ENCODE measurements around the gene ZNF460. TPM values are rescaled to one million over a fixed set of nuclear protein-coding genes. Genes with fewer than 3 reads are reported as not detected.
"Not testable (repeated sequence)": the region's sequence is repeated elsewhere in the genome, so short reads cannot be mapped to it uniquely, and the experiment has no call there.

ZNF460 gene
- total RNA-seq, 2 experiments from 2014 or later: 64.9 to 65.0 TPM

DNA sequence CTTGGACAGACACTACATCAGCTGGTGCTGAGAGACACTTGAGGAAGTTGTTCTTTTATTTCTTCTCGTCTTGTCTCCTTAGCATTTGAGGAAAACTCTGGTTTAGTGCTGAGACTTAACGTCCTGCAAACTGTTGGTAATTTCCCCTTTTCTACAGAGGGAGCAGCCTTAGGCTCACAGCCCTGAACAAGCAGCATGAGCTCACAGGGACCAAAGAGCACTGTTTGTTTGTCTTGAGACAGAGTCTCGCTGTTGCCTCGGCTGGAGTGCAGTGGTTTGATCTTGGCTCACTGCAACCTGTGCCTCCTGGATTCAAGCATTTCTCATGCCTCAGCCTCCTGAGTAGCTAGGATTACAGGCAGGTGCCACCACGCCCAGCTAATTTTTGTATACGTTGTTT is 34.3 kb upstream of the ZNF460 start:
- DNase-seq: no peak
- peaks cover 98% of the 10 kb centered on the region for H3K36me3 Mint-ChIP-seq (ENCODE audit: low read depth)
- ChIA-PET CTCF (interaction anchor here (0.5 kb wide), 1 partner anchor 28 kb away, joined by 3 read pairs; no protein-coding TSS in a partner anchor), POLR2A (interaction anchor here (0.5 kb wide), 1 partner anchor 192 kb away, joined by 3 read pairs; no protein-coding TSS in a partner anchor)
- peaks cover 61% of the 10 kb centered on the region for H3K36me3 ChIP-seq (ENCODE audit: insufficient read depth, low read length)
- H3K27ac Mint-ChIP-seq: no peak overlapping the region
- H3K4me3 ChIP-seq (ENCODE audit: low read length): no peak overlapping the region
- H3K9me3 Mint-ChIP-seq: peaks cover 6% of the 10 kb centered on the region
- H3K4me1 Mint-ChIP-seq (ENCODE audit: low read depth): peaks cover 35% of the 10 kb centered on the region
- no peaks in the 10 kb centered on the region for H3K27me3 Mint-ChIP-seq
- intact Hi-C loops (cut with DNase I, micrococcal nuclease): no loop called here
- H3K4me3 Mint-ChIP-seq: no peak overlapping the region
- peaks cover 23% of the 10 kb centered on the region for H3K4me1 ChIP-seq (ENCODE audit: insufficient read depth, low read length)
- H3K27me3 ChIP-seq (ENCODE audit: control insufficient read depth in 1 of 2, insufficient read depth in 2 of 2, low read length in 2 of 2): no peaks in the 10 kb centered on the region
- no peak overlapping the region for H3K27ac ChIP-seq (ENCODE audit: low read depth in 1 of 2, low read length in 2 of 2)
- H3K9me3 ChIP-seq (ENCODE audit: control insufficient read depth in 1 of 2, insufficient read depth in 1 of 2, low read length in 2 of 2): peaks cover 5 to 12% of the 10 kb centered on the region in 2 experiments
- TF ChIP-seq, protein P1, sequence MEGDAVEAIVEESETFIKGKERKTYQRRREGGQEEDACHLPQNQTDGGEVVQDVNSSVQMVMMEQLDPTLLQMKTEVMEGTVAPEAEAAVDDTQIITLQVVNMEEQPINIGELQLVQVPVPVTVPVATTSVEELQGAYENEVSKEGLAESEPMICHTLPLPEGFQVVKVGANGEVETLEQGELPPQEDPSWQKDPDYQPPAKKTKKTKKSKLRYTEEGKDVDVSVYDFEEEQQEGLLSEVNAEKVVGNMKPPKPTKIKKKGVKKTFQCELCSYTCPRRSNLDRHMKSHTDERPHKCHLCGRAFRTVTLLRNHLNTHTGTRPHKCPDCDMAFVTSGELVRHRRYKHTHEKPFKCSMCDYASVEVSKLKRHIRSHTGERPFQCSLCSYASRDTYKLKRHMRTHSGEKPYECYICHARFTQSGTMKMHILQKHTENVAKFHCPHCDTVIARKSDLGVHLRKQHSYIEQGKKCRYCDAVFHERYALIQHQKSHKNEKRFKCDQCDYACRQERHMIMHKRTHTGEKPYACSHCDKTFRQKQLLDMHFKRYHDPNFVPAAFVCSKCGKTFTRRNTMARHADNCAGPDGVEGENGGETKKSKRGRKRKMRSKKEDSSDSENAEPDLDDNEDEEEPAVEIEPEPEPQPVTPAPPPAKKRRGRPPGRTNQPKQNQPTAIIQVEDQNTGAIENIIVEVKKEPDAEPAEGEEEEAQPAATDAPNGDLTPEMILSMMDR (IDR thresholded peaks at IDR 0.05): no peak
- no peak for ATAC-seq (ENCODE audit: poor library complexity)

- H3K9me3 Mint-ChIP-seq: peaks cover 12% of the 10 kb centered on the region
- POLR2A ChIA-PET: interaction anchor here (0.6 kb wide), 1 partner anchor 33 kb away, joined by 3 read pairs; no protein-coding TSS in a partner anchor
These were observed 31.6 kb upstream of the ZNF460 start for GRCh38 chr19:57248646-57249045.

DNA sequence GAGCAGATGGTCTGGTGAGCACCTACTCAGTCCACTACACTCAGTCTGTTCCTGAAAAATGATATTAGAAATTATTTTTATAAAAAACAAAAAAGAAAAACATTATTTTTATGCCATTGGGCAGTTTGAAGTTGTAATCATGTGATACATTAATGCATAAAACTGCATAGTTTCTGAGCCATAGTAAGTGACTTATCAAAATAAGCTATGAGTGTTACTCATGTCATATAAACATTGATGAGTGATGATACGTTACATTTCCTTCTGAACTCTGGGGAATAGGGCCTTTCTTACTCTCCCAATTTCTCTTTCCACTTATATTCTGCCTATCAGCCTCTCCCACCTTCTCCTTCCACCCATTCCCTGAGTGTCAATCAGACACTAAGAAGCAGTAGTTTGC is 31.0 kb upstream of the ZNF460 start:
- TF ChIP-seq, protein P1 (IDR thresholded peaks at IDR 0.05): no peak
- Histone ChIP-seq H3K27me3 (ENCODE audit: control insufficient read depth in 1 of 2, insufficient read depth in 2 of 2, low read length in 2 of 2) (no peaks in the 10 kb centered on the region), H3K9me3 (ENCODE audit: control insufficient read depth in 1 of 2, insufficient read depth in 1 of 2, low read length in 2 of 2) (peaks cover 18 to 35% of the 10 kb centered on the region in 2 experiments), H3K36me3 (ENCODE audit: insufficient read depth, low read length) (peaks cover 87% of the 10 kb centered on the region), H3K4me1 (ENCODE audit: insufficient read depth, low read length) (peaks cover 4% of the 10 kb centered on the region), H3K27ac (ENCODE audit: low read depth in 1 of 2, low read length in 2 of 2) (no peak overlapping the region), H3K4me3 (ENCODE audit: low read length) (no peak overlapping the region)
- Mint-ChIP-seq H3K4me1 (ENCODE audit: low read depth) (peaks cover 5% of the 10 kb centered on the region), H3K4me3 (no peak overlapping the region), H3K27me3 (no peaks in the 10 kb centered on the region), H3K36me3 (ENCODE audit: low read depth) (peaks cover 99% of the 10 kb centered on the region), H3K27ac (no peak overlapping the region), H3K9me3 (peaks cover 13% of the 10 kb centered on the region)
- ChIA-PET CTCF (no interaction called here), POLR2A (no interaction called here)
- intact Hi-C loops (cut with DNase I, micrococcal nuclease): no loop called here
- DNase-seq: no peak
- ATAC-seq (ENCODE audit: poor library complexity): no peak

More at GRCh38 chr19:57248646-57249045, 31.6 kb upstream of the ZNF460 start:
- Histone ChIP-seq H3K27ac (ENCODE audit: low read depth in 1 of 2, low read length in 2 of 2) (no peak overlapping the region), H3K9me3 (ENCODE audit: control insufficient read depth in 1 of 2, insufficient read depth in 1 of 2, low read length in 2 of 2) (peaks cover 12 to 28% of the 10 kb centered on the region in 2 experiments), H3K4me3 (ENCODE audit: low read length) (no peak overlapping the region), H3K4me1 (ENCODE audit: insufficient read depth, low read length) (peaks cover 4% of the 10 kb centered on the region), H3K27me3 (ENCODE audit: control insufficient read depth in 1 of 2, insufficient read depth in 2 of 2, low read length in 2 of 2) (no peaks in the 10 kb centered on the region), H3K36me3 (ENCODE audit: insufficient read depth, low read length) (peaks cover 82% of the 10 kb centered on the region)
- peaks cover 8% of the 10 kb centered on the region for H3K4me1 Mint-ChIP-seq (ENCODE audit: low read depth)
- H3K27ac Mint-ChIP-seq: no peak overlapping the region
- peaks cover 98% of the 10 kb centered on the region for H3K36me3 Mint-ChIP-seq (ENCODE audit: low read depth)
- ATAC-seq (ENCODE audit: poor library complexity) (no peak), DNase-seq (no peak)
- H3K27me3 Mint-ChIP-seq: no peaks in the 10 kb centered on the region
- CTCF ChIA-PET: no interaction called here
- TF ChIP-seq, protein P1 (IDR thresholded peaks at IDR 0.05): no peak
- intact Hi-C loops (cut with DNase I, micrococcal nuclease): no loop called here
- H3K4me3 Mint-ChIP-seq: no peak overlapping the region

DNA sequence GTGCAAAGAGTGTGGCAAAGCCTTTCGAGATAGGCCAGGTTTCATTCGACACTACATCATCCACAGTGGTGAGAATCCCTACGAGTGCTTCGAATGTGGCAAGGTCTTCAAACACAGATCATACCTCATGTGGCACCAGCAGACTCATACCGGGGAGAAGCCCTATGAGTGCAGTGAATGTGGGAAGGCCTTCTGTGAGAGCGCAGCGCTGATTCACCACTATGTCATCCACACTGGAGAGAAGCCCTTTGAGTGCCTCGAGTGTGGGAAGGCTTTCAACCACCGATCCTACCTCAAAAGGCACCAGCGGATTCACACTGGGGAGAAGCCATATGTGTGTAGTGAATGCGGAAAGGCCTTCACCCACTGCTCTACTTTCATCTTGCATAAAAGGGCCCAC is 26.5 kb upstream of the ZNF460 start:
- peaks cover 26% of the 10 kb centered on the region for H3K9me3 Mint-ChIP-seq

More for the DNA sequence above, 26.5 kb upstream of the ZNF460 start:
- CTCF ChIA-PET; H3K27ac Mint-ChIP-seq; H3K4me3 ChIP-seq (ENCODE audit: low read length); intact Hi-C loops (cut with DNase I, micrococcal nuclease); H3K27ac ChIP-seq (ENCODE audit: low read depth in 1 of 2, low read length in 2 of 2); H3K27me3 ChIP-seq (ENCODE audit: control insufficient read depth in 1 of 2, insufficient read depth in 2 of 2, low read length in 2 of 2); POLR2A ChIA-PET; H3K27me3 Mint-ChIP-seq; ATAC-seq (ENCODE audit: poor library complexity); DNase-seq; H3K4me1 ChIP-seq (ENCODE audit: insufficient read depth, low read length): not testable (repeated sequence)
- peaks cover 56% of the 10 kb centered on the region for H3K36me3 ChIP-seq (ENCODE audit: insufficient read depth, low read length)
- Mint-ChIP-seq H3K36me3 (ENCODE audit: low read depth) (peaks cover 93% of the 10 kb centered on the region), H3K4me3 (peak overlapping the region; percentile 34), H3K4me1 (ENCODE audit: low read depth) (peaks cover 11% of the 10 kb centered on the region)
- peaks cover 22 to 43% of the 10 kb centered on the region in 2 experiments for H3K9me3 ChIP-seq (ENCODE audit: control insufficient read depth in 1 of 2, insufficient read depth in 1 of 2, low read length in 2 of 2)
